Activated effector memory CD4-positive, alpha-beta T cell treated with anti-CD3 and anti-CD28 coated beads, Interleukin-2, amount 50 U/mL, for 16 hours (primary cell): ENCODE results near the gene UCK1.

Source experiments
- DNase-seq: peaks from one replicate; pipeline ENCODE4 v3.0.0-alpha.2; 2020

The UCK1 gene

DNA sequence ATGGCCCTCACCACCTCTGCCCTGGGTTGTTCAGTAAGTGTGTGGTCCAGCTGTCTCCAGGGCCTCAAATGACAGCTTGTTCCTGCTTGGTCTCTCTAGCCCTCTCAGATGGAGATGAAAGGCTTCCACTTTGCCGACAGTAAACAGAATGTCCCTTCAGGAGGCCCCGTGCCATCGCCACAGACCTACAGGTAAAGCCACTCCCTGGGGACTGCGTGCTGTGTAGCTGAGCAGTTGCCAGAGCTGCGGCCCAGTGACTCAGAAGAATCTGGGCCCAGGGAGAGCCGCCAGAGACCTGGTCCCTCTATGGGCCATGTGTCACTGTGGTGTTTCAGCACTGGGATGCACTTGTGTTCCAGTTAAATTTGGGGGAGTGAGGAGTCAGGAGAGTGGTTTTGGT lies 39.0 kb downstream of the UCK1 start:
- DNase-seq, result no peak

DNA sequence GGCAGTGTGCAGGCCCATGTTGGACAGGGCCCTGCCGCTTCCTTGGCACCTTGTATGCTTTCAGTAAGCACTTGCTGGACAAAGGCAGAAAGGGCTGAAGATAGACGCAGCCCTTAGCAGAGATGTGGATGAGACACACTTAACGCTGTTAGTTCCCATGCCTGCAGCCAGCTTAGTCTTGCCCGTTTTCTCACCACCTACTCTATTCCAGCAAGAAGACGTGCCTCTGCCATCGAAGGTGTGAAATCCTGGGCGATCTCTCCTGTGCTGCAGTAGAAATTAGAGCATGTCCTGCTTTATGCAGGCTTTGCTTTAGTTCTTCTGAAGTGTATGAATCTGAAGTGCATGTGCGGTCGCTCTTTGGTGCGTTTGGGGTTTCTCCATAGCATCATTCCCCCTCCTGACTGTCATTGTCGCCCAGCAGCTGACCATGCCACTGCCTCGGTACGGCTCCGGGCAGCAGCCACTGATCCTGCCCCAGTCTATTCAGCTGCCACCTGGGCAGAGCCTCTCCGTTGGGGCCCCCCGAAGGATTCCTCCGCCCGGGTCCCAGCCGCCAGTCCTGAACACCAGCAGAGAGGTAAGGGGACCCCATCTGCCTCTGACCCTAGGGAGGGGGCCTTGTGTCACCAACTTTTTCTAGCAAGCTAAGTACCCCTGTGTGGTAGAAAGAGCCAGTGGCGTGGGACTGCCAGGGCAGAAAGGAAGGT lies 39.9 kb downstream of the UCK1 start:
- no peak for DNase-seq

DNA sequence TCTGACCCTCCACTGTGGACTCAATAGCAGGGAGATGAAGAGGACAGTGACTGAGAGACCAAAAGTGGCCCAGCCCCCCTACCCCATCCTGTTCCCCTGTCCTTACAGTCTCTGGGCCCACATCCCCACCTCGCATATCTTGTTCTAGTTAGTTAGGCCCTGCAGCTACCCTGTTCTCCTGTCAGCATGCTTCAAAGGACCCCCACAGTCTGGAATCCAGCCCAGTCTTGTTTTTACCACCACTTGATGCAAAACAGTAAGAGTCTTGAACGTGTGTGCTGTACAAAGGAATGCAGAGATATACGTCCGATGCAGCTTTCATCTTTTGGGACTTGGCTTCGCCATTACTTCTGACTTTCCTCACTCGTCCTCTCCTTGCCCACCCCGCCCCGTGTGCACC lies 40.5 kb downstream of the UCK1 start:
- DNase-seq, result no peak

DNA sequence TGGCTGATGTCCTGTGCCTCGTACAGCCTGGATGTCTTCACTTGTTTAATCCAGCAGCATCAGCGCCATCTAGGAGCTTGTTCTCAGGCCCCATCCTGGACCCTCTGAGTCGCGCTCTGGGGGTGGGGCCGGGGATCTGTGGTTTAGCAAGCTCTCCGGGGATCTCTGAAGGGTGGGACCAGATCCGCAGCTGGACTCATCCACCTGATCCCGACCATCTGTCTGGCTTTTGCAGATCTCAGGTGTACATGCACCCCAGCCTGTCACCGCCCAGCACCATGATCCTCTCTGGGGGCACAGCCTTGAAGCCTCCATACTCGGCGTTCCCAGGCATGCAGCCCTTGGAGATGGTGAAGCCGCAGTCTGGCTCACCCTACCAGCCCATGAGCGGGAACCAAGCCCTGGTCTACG lies 43.4 kb downstream of the UCK1 start:
- no peak for DNase-seq

DNA sequence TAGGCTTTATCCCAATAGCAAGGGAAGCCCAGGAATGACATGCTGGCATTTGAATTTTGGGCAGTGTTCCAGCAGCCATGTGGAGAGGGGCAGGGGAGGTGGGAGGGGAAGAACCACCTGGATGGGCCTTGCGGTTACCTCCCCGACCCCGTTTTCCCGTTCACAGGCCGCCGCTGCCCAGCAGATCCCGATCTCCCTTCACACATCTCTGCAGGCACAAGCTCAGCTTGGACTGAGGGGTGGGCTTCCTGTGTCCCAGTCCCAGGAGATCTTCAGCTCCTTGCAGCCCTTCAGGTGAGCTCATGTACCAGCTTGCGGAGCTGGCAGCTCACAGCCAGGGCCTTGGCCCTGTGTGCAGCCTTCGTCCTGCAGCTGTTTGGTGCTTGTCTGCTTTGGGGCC lies 44.1 kb downstream of the UCK1 start:
- no peak for DNase-seq

DNA sequence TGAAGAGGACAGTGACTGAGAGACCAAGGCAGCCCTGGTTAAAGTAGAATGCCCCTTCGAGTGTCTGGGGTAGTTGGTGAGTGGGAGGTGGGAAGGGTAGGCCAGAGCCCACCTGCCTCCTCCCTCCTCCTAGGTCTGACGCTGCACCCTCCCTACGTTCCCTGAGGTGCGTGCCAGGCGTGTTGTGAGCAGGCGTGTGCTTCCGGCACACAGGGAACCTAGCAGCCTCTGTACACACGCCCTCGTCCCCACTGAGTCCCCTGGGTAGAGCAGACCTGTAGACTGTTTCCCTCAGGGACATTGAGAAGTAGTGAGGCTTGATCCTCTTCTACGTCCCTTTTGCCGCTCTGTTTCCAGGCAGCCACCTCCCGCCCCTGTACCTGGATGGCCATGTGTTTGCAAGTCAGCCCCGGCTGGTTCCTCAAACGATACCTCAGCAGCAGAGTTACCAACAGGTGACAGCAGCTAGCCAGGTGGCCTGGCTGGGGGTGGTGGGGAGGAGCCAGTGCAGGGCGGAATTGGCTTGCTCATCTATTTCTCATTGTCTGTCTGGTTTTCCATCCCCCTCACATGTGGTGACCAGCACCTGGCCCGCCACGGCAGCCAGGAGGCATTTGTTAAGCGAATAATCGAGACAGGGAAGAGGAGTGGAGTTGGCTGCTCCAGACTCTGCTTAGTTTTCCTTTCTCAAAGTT lies 45.2 kb downstream of the UCK1 start:
- no peak for DNase-seq

DNA sequence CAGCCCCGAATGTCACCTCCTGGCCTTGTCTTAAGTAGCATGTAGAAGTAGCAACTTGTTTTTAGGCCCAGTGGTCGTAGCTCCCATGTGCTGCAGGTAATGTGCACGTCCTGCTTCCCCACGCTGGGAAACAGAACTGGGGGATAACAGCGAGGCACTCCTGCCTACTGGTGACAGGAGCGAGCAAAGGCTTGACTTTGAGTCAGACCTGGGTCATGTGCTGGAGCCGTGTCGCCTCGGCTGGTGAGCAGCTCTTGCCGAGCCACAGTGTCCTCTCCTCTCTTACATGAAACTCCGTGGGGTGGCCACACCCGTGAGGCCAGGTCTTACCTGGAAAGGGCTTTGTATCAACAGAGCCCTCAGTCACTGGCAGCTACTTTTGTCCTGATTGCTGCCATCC lies 45.9 kb downstream of the UCK1 start:
- no peak for DNase-seq

DNA sequence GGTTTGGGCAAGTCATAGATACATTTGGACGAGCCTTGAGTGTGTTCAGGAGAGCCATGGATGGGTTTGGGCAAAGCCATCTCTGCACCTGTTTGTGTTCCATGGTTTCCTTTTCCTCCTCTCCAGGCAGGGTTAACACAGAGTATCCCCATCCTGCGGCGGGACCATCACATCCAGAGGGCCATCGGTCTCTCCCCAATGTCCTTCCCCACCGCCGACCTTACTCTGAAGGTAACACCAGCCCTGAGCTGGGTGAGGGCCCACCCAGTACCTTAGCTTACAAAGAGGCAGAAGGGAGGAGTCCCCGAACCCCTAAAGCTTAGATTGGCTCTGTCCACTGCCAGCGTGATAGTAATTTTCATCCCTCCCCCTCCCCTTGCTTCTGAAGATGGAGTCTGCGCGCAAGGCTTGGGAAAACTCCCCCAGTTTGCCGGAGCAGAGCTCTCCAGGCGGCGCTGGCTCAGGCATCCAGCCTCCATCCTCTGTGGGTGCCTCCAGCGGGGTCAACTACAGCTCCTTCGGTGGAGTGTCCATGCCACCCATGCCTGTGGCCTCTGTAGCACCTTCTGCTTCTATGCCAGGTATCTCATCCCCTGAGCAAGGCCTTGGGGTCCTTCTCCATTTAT lies 46.4 kb downstream of the UCK1 start:
- no peak for DNase-seq

DNA sequence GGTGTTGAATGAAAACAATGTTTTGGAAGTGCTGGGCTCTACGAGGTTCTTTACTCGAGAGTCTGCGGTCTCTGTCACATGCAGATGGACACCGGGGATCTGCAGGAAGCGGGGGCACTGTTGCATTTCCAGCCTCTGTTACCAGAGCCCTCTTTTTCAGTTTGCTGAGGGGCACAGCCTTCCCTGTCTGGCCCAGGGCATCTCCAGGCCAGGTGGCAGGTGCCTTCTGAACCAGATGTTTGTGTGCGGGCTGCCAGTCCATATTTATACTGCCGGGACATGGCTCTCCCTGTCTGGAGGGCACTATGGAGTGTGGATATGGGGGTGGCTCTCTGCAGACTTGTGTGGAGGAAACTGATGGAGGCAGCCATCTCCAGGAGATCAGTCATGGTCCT lies 47.0 kb downstream of the UCK1 start:
- DNase-seq, result no peak

DNA sequence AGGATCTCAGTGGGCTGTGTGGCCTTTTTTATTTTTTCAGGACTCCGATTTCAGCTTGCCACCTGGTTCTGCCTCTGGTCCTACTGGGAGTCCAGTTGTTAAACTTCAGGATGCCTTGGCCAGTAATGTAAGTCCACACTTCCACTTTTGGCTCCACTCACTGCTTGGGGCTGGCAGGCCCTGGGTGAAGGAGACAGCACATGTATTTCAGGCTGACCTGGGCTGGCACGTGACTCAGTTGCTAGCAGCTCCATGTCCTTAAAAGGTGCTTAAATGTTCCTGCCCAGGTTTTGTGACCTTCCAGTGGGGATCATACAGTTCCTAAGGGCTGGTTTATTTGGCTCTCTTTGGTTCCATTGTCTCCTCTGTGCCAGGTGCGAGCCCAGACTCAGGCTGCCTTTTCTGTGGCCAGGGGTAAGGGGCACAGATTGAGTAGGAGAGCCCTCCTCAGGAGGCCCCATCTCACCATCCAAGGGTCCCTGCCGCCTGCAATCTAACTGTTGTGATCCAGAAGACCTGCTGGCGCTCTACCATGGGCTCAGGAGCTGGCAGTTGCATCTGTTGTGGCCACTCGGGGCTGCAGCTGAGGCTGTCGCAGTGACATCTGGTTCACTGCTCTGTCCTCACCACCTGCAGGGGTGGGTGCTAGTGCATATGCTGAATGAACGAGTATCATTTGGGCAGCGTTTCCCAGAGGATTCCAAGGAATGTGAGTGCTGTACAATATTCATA lies 47.6 kb downstream of the UCK1 start:
- no peak for DNase-seq

DNA sequence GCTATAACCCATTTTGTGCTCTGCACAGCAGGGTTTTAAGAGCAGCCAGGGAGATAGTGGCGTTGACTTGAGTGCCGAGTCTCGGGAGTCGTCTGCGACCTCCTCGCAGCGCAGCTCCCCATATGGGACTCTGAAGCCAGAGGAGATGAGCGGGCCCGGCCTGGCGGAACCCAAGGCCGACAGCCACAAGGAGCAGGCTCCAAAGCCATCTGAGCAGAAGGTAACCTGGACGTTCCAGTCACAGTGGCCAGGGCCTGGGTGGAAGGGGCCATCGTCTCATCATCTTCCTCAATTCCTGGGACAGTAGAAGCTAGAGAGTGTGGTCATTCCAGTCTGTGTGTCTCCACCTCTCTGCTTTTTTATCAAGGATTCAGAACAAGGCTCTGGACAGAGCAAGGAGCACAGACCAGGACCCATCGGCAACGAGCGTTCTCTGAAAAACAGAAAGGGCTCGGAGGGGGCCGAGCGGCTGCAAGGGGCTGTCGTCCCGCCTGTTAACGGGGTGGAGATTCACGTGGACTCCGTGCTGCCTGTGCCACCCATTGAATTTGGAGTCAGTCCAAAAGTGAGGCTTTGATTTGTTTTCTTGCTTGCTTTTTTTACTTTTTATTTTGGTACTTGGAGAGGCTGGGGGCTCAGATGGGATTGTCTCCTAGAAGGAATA lies 48.6 kb downstream of the UCK1 start:
- DNase-seq, result no peak

DNA sequence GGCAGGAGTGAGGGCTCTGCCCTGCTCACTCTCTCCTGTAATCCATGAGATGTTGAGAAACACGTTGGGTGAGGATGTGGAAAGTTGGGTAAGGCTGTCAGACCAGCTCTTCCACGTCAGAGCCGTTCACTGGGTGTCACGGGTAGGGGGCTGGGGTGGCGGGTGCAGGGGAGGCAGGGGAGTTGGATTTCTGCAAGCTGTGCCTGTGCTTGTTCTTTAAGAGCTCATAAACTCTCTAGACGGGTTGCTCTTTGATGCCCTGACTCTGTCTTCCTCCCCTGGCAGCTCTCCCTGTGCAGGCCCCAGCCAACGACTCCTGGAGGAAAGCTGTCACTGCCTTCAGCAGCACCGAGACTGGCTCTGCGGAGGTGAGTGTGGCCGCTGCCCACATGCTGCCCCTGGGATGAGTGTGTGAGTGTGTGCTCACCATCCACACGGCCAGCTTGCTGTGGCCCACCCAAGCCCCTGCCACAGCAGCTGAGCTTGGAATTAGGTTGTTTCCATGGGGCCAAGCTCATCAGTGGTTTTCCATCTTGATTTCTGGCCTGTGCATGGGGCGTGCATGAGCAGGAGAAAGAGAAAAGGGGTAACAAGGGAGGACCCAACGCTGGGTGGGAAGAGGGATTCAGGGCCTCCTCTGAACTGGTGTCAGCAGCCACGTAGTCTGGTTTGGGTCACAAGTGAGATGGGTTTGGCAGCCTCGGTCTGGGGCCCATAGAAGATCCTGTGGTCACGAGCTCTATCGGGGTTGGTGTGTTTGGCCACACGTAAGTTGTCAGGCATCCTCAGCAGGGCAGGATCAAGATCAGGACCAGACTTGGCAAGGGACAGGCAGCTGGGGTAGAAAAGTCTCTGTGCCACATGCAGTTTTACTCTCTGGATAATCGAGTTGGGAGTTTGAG lies 49.4 kb downstream of the UCK1 start:
- no peak for DNase-seq

DNA sequence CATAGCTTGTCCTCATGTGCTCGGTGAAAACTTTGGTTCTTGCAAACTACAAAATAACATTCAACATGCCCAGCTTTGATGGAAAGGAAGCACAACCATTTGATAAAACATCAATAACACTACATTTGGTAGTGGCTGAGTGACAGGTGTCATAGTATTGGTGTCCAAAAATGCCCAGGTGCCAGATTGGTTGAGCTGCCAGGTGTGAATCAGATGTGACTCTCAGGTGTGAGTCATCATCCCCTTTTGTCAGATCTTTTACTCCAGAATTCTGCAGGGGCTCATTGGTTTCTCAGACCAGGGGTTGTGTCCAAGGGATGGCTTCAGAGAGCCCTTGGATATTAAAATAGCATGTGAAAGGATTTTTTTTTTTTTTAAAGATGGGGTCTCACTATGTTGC lies 50.8 kb downstream of the UCK1 start:
- DNase-seq, result no peak

DNA sequence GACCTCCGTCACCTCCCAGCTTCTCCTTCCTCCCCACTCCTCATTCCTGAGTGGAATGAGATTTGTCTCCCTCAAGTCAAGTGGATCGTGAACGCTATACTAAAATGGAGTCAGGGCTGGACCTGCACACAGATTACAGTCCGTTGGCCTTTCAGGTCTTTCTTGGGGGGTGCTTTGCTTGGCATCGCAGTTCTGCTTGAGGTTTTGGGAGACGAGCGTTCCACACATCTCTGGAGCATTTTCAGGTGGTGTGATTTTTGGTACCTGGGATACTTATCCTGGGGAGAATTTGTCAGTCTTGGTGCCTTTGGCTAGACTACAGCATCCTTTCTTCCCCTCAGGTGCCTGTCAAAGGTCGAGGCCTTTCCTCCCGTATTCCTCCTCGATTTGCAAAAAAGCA lies 52.2 kb downstream of the UCK1 start:
- no peak for DNase-seq

DNA sequence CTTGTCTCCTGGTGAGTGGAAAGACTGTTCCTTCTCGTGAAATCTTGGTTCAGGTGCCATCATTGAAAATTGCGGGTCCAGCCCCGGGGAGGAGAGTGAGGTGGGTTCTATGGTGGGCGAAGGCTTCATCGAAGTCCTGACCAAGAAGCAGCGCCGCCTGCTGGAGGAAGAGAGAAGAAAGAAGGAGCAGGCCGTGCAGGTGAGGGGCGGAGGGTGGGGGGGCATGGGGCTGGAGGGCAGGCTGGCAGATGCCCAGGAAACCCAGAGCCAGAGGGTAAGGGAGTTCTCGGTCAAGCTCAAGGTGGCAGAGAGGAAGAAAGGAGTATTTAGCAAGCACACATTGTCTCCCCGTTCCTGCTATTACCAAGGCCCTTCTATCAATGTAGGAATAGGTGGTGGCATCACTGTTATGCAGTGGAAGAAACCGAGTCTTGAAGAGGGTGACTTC lies 52.6 kb downstream of the UCK1 start:
- peak; percentile 85 for DNase-seq

DNA sequence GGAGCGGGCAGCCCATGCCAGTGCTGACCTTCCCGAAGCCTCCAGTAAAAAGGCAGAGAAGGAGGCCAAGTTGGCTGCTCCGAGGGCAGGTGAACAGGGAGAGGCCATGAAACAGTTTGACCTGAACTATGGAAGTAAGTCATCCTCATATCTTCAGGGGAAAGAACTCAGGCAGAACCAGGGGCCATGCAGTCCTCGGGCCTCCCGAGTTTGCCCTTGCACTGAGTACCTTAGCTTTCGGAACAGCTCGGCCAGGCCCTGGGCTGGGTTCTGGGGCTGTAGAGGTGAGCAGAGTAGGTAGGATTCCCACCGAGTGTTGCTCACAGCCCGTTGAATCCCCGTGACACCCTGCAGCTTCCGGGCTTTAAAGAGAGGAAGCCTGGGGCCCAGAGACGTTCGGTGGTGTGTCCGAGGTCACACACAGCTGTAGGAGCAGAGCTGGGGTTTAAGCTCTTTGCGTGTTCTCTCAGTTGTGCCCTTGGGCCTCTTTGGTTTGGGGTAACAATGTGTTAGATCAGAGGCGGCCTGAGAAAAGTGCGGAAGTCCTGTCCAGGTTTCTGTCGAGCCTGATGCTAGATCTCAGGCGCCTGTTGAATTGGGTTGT lies 53.1 kb downstream of the UCK1 start:
- no peak for DNase-seq

DNA sequence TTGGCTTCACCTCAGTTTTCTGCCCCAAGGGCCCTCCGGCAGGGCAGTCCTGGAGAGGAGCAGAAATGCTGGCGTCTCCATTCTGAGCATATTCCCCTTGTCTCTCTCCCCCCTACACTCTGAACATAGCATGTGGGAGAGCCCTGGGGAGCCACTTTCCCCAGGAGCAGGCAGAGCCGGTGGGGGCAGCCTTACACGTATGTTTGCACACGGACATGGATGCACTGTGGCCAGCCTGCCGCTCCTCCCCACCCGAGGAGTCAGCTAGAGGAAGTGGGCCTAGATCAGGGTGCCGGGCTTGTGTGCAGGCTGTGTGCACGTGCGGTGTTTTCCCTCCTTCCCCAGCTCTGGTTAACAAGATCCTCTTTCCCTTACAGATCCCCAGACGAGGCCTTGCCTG lies 53.7 kb downstream of the UCK1 start:
- no peak for DNase-seq

DNA sequence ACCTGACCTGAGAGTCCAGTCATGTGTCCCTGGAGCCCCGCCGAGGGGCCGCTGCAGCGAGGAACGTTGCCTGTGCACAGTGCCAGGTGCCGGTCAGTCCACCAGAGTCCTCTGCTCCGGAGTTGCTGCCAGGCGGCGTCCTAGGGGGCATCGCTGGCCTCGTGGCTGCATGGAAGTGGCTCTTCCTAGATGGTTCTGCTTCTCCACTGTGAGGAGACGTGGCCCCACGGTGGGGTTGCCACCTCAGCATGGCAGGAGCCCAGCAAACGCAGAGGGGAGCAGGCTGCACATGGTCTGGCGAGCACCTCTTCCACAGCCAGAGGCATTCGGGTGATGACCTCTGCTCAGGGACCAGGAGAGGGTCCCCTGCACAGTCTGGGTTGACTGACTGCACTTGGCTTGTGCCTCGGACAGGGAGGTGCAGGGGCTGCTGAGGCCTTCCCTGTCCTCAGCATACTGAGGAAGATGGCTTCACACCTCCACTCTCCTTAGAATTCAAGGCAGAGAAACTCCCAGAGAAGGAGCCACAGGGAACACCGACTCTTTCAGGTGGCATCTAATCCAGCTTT lies 54.2 kb downstream of the UCK1 start:
- no peak for DNase-seq

DNA sequence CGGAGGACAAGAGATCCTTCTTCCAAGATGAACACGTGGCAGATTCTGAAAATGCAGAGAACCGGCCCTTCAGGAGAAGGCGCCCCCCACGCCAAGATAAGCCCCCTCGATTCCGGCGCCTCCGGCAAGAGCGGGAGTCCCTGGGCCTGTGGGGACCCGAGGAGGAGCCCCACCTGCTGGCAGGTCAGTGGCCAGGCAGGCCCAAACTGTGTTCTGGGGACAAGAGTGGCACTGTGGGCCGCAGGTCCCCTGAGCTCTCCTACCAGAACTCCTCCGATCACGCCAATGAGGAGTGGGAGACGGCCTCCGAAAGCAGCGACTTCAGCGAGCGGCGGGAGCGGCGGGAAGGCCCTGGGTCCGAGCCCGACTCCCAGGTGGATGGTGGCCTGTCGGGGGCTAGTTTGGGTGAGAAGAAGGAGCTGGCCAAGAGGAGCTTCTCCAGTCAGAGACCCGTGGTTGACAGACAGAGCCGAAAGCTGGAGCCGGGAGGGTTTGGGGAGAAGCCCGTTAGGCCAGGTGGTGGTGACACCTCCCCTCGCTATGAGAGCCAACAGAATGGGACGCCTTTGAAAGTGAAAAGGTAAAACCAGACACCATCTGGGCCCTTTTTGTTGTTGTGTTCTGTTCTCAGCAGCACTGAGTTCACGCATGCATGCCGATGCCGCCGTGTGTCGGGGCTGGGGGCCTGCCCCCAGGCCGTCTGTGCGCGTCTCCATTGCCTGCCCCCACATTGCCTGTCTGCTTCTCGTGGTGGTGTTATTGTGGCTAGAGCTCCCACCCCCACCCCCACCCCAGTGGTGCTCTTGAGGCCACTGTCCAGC lies 54.9 kb downstream of the UCK1 start:
- DNase-seq, result peak; percentile 58
